IMR-90 (cell line): ENCODE measurements around the gene DESI1. TPM values are rescaled to one million over a fixed set of nuclear protein-coding genes. Genes with fewer than 3 reads are reported as not detected.

Source experiments
- ATAC-seq: fragments of 200-7000 bp; cut with Tn5 transposase; 2 replicates; pipeline ENCODE4 v1.9.1; 2020; ENCODE audit warnings: low read depth, mild to moderate bottlenecking, moderate library complexity
- BruUV-seq: library from RNA; stranded (reverse); fragments of 400-500 nt; replicated peaks from 2 replicates; lab custom pipeline; 2021; lab: Mats Ljungman, UMichigan
- CTCF ChIA-PET: fragments of 300-600 bp; formaldehyde crosslinking; extraction: SDS; loops from one replicate; lab custom pipeline; 2021; ENCODE audit warnings: antibody characterized with exemption; lab: Yijun Ruan, JAX
- POLR2A ChIA-PET: fragments of 300-600 bp; sonication (Branson Sonifier 250); formaldehyde crosslinking; loops from one replicate; lab custom pipeline; 2022; ENCODE audit warnings: antibody characterized with exemption; ENCODE audit not compliant: unreplicated experiment; lab: Charles Lee
- DNase-seq: peaks from one replicate; pipeline ENCODE4 v3.0.0; 2013
- H2AFZ ChIP-seq: replicated peaks from 2 replicates; pipeline ENCODE3; 2013; ENCODE audit warnings: low read length, mild to moderate bottlenecking; ENCODE audit not compliant: poor library complexity
- H2AK5ac ChIP-seq: 2 replicates; pipeline ENCODE4 v1.6.1; 2013; ENCODE audit warnings: low read depth, low read length, inconsistent platforms
- H2AK9ac ChIP-seq: replicated peaks from 2 replicates; pipeline ENCODE3; 2013; ENCODE audit warnings: mild to moderate bottlenecking, low read depth, low read length, moderate library complexity; ENCODE audit not compliant: poor library complexity
- H2BK120ac ChIP-seq: 2 replicates; pipeline ENCODE4 v1.6.1; 2013; ENCODE audit warnings: low read depth, low read length, inconsistent platforms
- H2BK15ac ChIP-seq: 3 replicates; pipeline ENCODE4 v1.6.1; 2013; ENCODE audit warnings: low read depth, low read length, inconsistent platforms
- H2BK20ac ChIP-seq: 2 replicates; pipeline ENCODE4 v1.6.1; 2013; ENCODE audit warnings: low read depth, mild to moderate bottlenecking, inconsistent platforms, low read length, moderate library complexity
- H2BK5ac ChIP-seq: 2 replicates; pipeline ENCODE4 v1.6.1; 2013; ENCODE audit warnings: mild to moderate bottlenecking, low read depth, low read length, inconsistent platforms; ENCODE audit not compliant: poor library complexity, severe bottlenecking
- H3K14ac ChIP-seq: replicated peaks from 2 replicates; pipeline ENCODE4 v1.6.1; 2013; ENCODE audit warnings: low read depth, low read length, inconsistent platforms
- H3K18ac ChIP-seq: 2 replicates; pipeline ENCODE4 v1.6.1; 2013; ENCODE audit warnings: low read depth, low read length, control low read depth
- H3K23ac ChIP-seq: 2 replicates; pipeline ENCODE4 v1.6.1; 2013; ENCODE audit warnings: low read depth, low read length, inconsistent platforms
- H3K27ac ChIP-seq: 2 replicates; pipeline ENCODE4 v1.5.1; 2013; ENCODE audit warnings: mild to moderate bottlenecking, control low read depth, low read length; ENCODE audit not compliant: insufficient read depth
- H3K27me3 ChIP-seq: 2 replicates; pipeline ENCODE4 v1.6.1; 2013; ENCODE audit warnings: low read length; ENCODE audit not compliant: control insufficient read depth, insufficient read depth
- H3K36me3 ChIP-seq: 2 replicates; pipeline ENCODE4 v1.6.1; 2013; ENCODE audit warnings: low read length, mixed read lengths; ENCODE audit not compliant: control insufficient read depth, insufficient read depth
- H3K4ac ChIP-seq: 2 replicates; pipeline ENCODE4 v1.6.1; 2013; ENCODE audit warnings: low read depth, low read length, inconsistent platforms
- H3K4me1 ChIP-seq: 2 replicates; pipeline ENCODE4 v1.6.1; 2013; ENCODE audit warnings: low read length, mixed read lengths; ENCODE audit not compliant: control insufficient read depth, insufficient read depth
- H3K4me2 ChIP-seq: 2 replicates; pipeline ENCODE4 v1.6.1; 2013; ENCODE audit warnings: low read depth, mild to moderate bottlenecking, control low read depth, low read length, moderate library complexity
- H3K4me3 ChIP-seq: 2 replicates; pipeline ENCODE4 v1.5.1; 2013; ENCODE audit warnings: low read depth, mild to moderate bottlenecking, control low read depth, low read length, moderate library complexity; ENCODE audit not compliant: insufficient read depth
- H3K56ac ChIP-seq: 2 replicates; pipeline ENCODE4 v1.6.1; 2013; ENCODE audit warnings: low read length, inconsistent platforms; ENCODE audit not compliant: insufficient read depth; ENCODE audit errors: extremely low read depth
- H3K79me1 ChIP-seq, 2 experiments: 2 replicates each; pipeline ENCODE4 v1.6.1; 2013; ENCODE audit warnings: low read length in 2 of 2, inconsistent platforms in 1 of 2, low read depth in 1 of 2
- H3K9ac ChIP-seq: 2 replicates; pipeline ENCODE4 v1.6.1; 2013; ENCODE audit warnings: low read depth, low read length, control low read depth
- H3K9me1 ChIP-seq: 2 replicates; pipeline ENCODE4 v1.6.1; 2013; ENCODE audit warnings: low read length, inconsistent platforms; ENCODE audit not compliant: insufficient read depth
- H3K9me3 ChIP-seq: 2 replicates; pipeline ENCODE4 v1.6.1; 2013; ENCODE audit warnings: low read length; ENCODE audit not compliant: control insufficient read depth, insufficient read depth
- H4K20me1 ChIP-seq: 2 replicates; pipeline ENCODE4 v1.6.1; 2013; ENCODE audit warnings: low read length, inconsistent platforms; ENCODE audit not compliant: insufficient read depth
- H4K5ac ChIP-seq: 2 replicates; pipeline ENCODE4 v1.6.1; 2013; ENCODE audit warnings: mild to moderate bottlenecking, low read depth, low read length, control low read depth
- H4K8ac ChIP-seq, 2 experiments: 2 replicates each; pipeline ENCODE4 v1.6.1; 2013; ENCODE audit warnings: low read depth in 2 of 2, low read length in 2 of 2, control low read depth in 1 of 2, inconsistent platforms in 1 of 2
- H4K91ac ChIP-seq: 2 replicates; pipeline ENCODE4 v1.6.1; 2013; ENCODE audit warnings: low read depth, low read length, inconsistent platforms; ENCODE audit not compliant: insufficient read depth
- MAZ ChIP-seq: IDR thresholded peaks from 2 replicates; pipeline ENCODE4 v1.6.1; 2012; ENCODE audit warnings: low read depth, mild to moderate bottlenecking, low read length, improper control_type of control experiment, moderate library complexity, borderline replicate concordance
- MXI1 ChIP-seq: IDR thresholded peaks from 2 replicates; pipeline ENCODE4 v1.6.1; 2012; ENCODE audit warnings: low read depth, mild to moderate bottlenecking, low read length, moderate library complexity, borderline replicate concordance
- NFE2L2 ChIP-seq: fragments of 150-350 bp; IDR thresholded peaks from 2 replicates; pipeline ENCODE4 v1.6.1; 2016; ENCODE audit warnings: low read depth, mild to moderate bottlenecking, low read length
- USF2 ChIP-seq: fragments of 150-350 bp; IDR thresholded peaks from 2 replicates; pipeline ENCODE4 v1.6.1; 2017; ENCODE audit warnings: mild to moderate bottlenecking, antibody characterized with exemption, low read length, low read depth
- WGBS, 2 experiments: methylation state at CpG; one replicate each; pipeline versions ENCODE4 v1.1.5 to v1.1.7; 2013; ENCODE audit warnings: missing lambda C conversion rate in 2 of 2; ENCODE audit not compliant: insufficient read length in 1 of 2; ENCODE audit errors: extremely low coverage in 2 of 2; 5-methylcytosine and 5-hydroxymethylcytosine counted together
- dilution Hi-C: fragments of 300-500 bp; cut with HindIII; formaldehyde crosslinking; loops from one replicate; pipeline ENCODE4 v1.14.3; 2018; ENCODE audit warnings: low sequenced_read_pairs; ENCODE audit not compliant: unreplicated experiment
- in situ Hi-C: fragments of 300-500 bp; cut with MboI; formaldehyde crosslinking; loops from 3 replicates; pipeline ENCODE4 v1.14.3; 2019; ENCODE audit warnings: low sequenced_read_pairs, inconsistent platforms, mixed read lengths
- intact Hi-C: fragments of 100-400 bp; cut with micrococcal nuclease; formaldehyde crosslinking; loops from 2 replicates; pipeline ENCODE4 v1.10.0; 2022
- polyA plus RNA-seq, 3 experiments: library from polyadenylated mRNA; depleted of rRNA; stranded (reverse); fragments of >200 nt; gene quantifications; 2 replicates each; pipeline ENCODE4 v1.2.3, GENCODE V29; 2012; ENCODE audit warnings: low replicate concordance in 1 of 3
- total RNA-seq: library from RNA; depleted of rRNA; stranded (reverse); fragments of >200 nt; gene quantifications from 2 replicates; pipeline ENCODE4 v1.2.3, GENCODE V29; 2012

The DESI1 gene
- total and polyA plus RNA-seq, 2 of the 4 experiments (the other 2 are of a cell fraction), result 14.5 to 24.9 TPM

GRCh38 chr22:41557401-41558240 is 63.2 kb downstream of the DESI1 start:
- intact Hi-C loops (no loop called here), in situ Hi-C loops (no loop called here), dilution Hi-C loops (no loop called here)
- peak overlapping the region; percentile 96 for H3K14ac ChIP-seq
- TF ChIP-seq MAZ (peak; percentile 80), USF2 (peak; percentile 67), MXI1 (peak; percentile 82; the same call in 1 of the 2 replicates), NFE2L2 (no peak)
- H3K36me3 ChIP-seq, result no peaks in the 10 kb centered on the region
- H3K56ac ChIP-seq, result peak overlapping the region; percentile 48; the same call in 1 of the 2 replicates
- no peaks in the 10 kb centered on the region; the same call in 1 of the 2 replicates for H4K20me1 ChIP-seq
- no peaks in the 10 kb centered on the region for H3K9me3 ChIP-seq
- CTCF ChIA-PET, result interaction anchor here (1.2 to 2.2 kb wide), 2 partner anchors 14 to 154 kb away, joined by 4 to 8 read pairs; partner anchors contain the start of gene POLR3H
- H3K18ac ChIP-seq, result peak overlapping the region; percentile 85
- peaks cover 4 to 53% of the 10 kb centered on the region in 2 experiments; a peak in 3 of 4 replicates for H3K79me1 ChIP-seq
- peak overlapping the region; percentile 87 for H2BK5ac ChIP-seq
- peaks cover 30% of the 10 kb centered on the region for H3K4me1 ChIP-seq
- peaks cover 29% of the 10 kb centered on the region for H3K9me1 ChIP-seq
- H4K5ac ChIP-seq, result peak overlapping the region; percentile 89
- H2BK15ac ChIP-seq, result peak overlapping the region; percentile 96
- peak overlapping the region; percentile 94 for H2AFZ ChIP-seq
- 40% methylated on average over 1 of the region's 19 CpGs; no CpG with 5 or more reads in 1 of the 2 experiments for WGBS, 2 experiments
- H3K9ac ChIP-seq, result peak overlapping the region; percentile 56
- no peak overlapping the region for H3K4me3 ChIP-seq
- H3K4me2 ChIP-seq, result peak overlapping the region; percentile 53
- H2BK20ac ChIP-seq, result peak overlapping the region; percentile 93
- peak overlapping the region; percentile 96 to 99 for H4K8ac ChIP-seq
- peak overlapping the region; percentile 100 for H2BK120ac ChIP-seq
- no peaks in the 10 kb centered on the region for H3K27me3 ChIP-seq
- H2AK9ac ChIP-seq, result peak overlapping the region; percentile 94
- peak; percentile 94 for DNase-seq
- H4K91ac ChIP-seq, result peak overlapping the region; percentile 100
- peak overlapping the region; percentile 99 for H3K4ac ChIP-seq
- ATAC-seq, result peak; percentile 90
- BruUV-seq, result no TSS peak
- peak overlapping the region; percentile 99 for H2AK5ac ChIP-seq
- POLR2A ChIA-PET, result interaction anchor here (0.7 kb wide), 1 partner anchor 14 kb away, joined by 3 read pairs; no protein-coding TSS in a partner anchor
- peak overlapping the region; percentile 94 for H3K23ac ChIP-seq
- peak overlapping the region; percentile 99 for H3K27ac ChIP-seq
